ENCODE results near the gene EBF4.
"Not testable (repeated sequence)": the region's sequence is repeated elsewhere in the genome, so short reads cannot be mapped to it uniquely, and the experiment has no call there.

Gene EBF4

GRCh38 chr20:2760297-2760951 lies 67.8 kb downstream of the EBF4 start:
- DNase-seq = no peak

- no peak for DNase-seq
These were observed 68.3 kb downstream of the EBF4 start for GRCh38 chr20:2760952-2761305.

GRCh38 chr20:2761885-2762284 lies 69.3 kb downstream of the EBF4 start:
- no peak for DNase-seq

- DNase-seq = no peak
These were observed 70.1 kb downstream of the EBF4 start for GRCh38 chr20:2762578-2763131.

GRCh38 chr20:2763186-2763585 lies 70.6 kb downstream of the EBF4 start:
- no peak for DNase-seq

- no peak for DNase-seq
These were observed 75.4 kb downstream of the EBF4 start for GRCh38 chr20:2767768-2768631.

GRCh38 chr20:2768632-2769015 lies 76.0 kb downstream of the EBF4 start:
- DNase-seq = no peak

GRCh38 chr20:2770091-2770490 lies 77.5 kb downstream of the EBF4 start:
- DNase-seq = not testable (repeated sequence)

GRCh38 chr20:2771631-2772080 lies 79.1 kb downstream of the EBF4 start:
- DNase-seq = no peak

- no peak for DNase-seq
These were observed 81.2 kb downstream of the EBF4 start for GRCh38 chr20:2773812-2774211.

GRCh38 chr20:2775139-2775538 lies 82.6 kb downstream of the EBF4 start:
- no peak for DNase-seq

GRCh38 chr20:2778602-2779321 lies 86.2 kb downstream of the EBF4 start:
- no peak for DNase-seq

- DNase-seq = no peak
These were observed 88.4 kb downstream of the EBF4 start for GRCh38 chr20:2780948-2781347.

- DNase-seq = no peak
These were observed 91.5 kb downstream of the EBF4 start for GRCh38 chr20:2783908-2784566.

- DNase-seq = no peak
These were observed 100.9 kb downstream of the EBF4 start for GRCh38 chr20:2793471-2793870.

GRCh38 chr20:2794202-2794748 lies 101.7 kb downstream of the EBF4 start:
- no peak for DNase-seq

GRCh38 chr20:2794866-2795447 lies 102.4 kb downstream of the EBF4 start:
- no peak for DNase-seq

GRCh38 chr20:2795451-2795850 lies 102.9 kb downstream of the EBF4 start:
- DNase-seq = no peak

GRCh38 chr20:2796011-2796660 lies 103.6 kb downstream of the EBF4 start:
- DNase-seq = no peak

- no peak for DNase-seq
These were observed 104.8 kb downstream of the EBF4 start for GRCh38 chr20:2797136-2797983.
